Endothelial cell of umbilical vein (primary cell): ENCODE measurements around the gene OR2AG1.

ENCODE experiments used
- EZH2 ChIP-seq: IDR thresholded peaks from 2 replicates; pipeline ENCODE4 v1.6.1; 2012; ENCODE audit warnings: borderline replicate concordance, low read depth, mild to moderate bottlenecking, moderate library complexity, low read length, inconsistent platforms; ENCODE audit not compliant: severe bottlenecking
- FOS ChIP-seq: IDR thresholded peaks from 2 replicates; pipeline ENCODE4 v1.6.1; 2011; ENCODE audit warnings: mild to moderate bottlenecking, low read length, moderate library complexity, borderline replicate concordance; ENCODE audit not compliant: insufficient read depth
- GATA2 ChIP-seq: IDR thresholded peaks from 2 replicates; pipeline ENCODE4 v1.7.0; 2011; ENCODE audit warnings: low read depth, mild to moderate bottlenecking, moderate library complexity, mixed read lengths, low read length; ENCODE audit not compliant: insufficient read length, insufficient read depth
- JUN ChIP-seq: IDR thresholded peaks from 2 replicates; pipeline ENCODE4 v1.6.1; 2011; ENCODE audit warnings: borderline replicate concordance, low read depth; ENCODE audit not compliant: insufficient read length, insufficient read depth
- MAX ChIP-seq: IDR thresholded peaks from 2 replicates; pipeline ENCODE4 v1.6.1; 2011; ENCODE audit not compliant: insufficient read depth, insufficient read length
- MYC ChIP-seq: IDR thresholded peaks from one replicate; pipeline ENCODE4 v1.6.1; 2011; ENCODE audit warnings: mild to moderate bottlenecking, low read depth, low read length
- POLR2A ChIP-seq: IDR thresholded peaks from 2 replicates; pipeline ENCODE4 v1.6.1; 2012; ENCODE audit warnings: low read depth, mild to moderate bottlenecking, control low read depth, low read length
- POLR2AphosphoS5 ChIP-seq: IDR thresholded peaks from 2 replicates; pipeline ENCODE4 v1.6.1; 2012; ENCODE audit warnings: low read depth, mild to moderate bottlenecking, control low read depth, low read length, moderate library complexity; ENCODE audit not compliant: insufficient read depth
- TF ChIP-seq, protein P1 (sequence below), 2 donors: IDR thresholded peaks; 1 replicate in 1 of 2; 2 replicates in 1 of 2; pipeline ENCODE4 v1.5.1; 2011; ENCODE audit warnings: low read length in 2 of 2, mild to moderate bottlenecking in 2 of 2, moderate library complexity in 2 of 2, control low read depth in 1 of 2, inconsistent platforms in 1 of 2, low read depth in 1 of 2; ENCODE audit not compliant: insufficient read depth in 1 of 2; ENCODE audit errors: extremely low read depth in 1 of 2

DNA sequence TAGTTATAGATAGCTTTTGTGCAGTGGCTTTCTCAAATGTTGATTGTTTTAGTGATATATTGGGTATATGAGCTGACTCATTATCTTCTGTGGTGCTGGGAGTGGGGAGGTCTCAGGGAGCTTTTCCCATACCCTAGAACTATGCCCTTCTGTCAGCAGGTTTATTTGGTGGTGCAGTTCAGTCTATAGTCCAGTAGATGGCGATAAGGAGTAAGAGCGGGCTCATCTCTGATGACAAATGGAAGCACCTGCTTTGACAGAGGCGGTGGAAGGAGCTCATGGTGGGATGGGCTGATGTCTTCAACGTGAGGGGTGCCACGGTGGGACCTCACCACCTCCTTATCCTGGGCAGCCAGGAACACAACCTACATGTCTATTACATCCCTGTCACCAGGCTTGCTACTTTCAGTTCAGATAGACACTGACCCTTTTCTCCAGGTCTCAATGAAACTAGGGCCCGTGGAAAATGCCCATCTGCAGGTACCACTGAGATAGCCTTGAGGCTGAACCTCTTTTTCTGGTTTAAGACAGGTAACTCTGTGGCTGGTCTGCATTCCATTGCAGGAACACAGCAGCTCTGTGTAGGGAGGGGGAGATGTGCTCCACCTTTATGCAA is 29.7 kb downstream of the OR2AG1 start:
- TF ChIP-seq POLR2AphosphoS5 (no peak), EZH2 (no peak), POLR2A (no peak), JUN (no peak), FOS (no peak), GATA2 (no peak), MYC (no peak), MAX (no peak)
- TF ChIP-seq, protein P1, sequence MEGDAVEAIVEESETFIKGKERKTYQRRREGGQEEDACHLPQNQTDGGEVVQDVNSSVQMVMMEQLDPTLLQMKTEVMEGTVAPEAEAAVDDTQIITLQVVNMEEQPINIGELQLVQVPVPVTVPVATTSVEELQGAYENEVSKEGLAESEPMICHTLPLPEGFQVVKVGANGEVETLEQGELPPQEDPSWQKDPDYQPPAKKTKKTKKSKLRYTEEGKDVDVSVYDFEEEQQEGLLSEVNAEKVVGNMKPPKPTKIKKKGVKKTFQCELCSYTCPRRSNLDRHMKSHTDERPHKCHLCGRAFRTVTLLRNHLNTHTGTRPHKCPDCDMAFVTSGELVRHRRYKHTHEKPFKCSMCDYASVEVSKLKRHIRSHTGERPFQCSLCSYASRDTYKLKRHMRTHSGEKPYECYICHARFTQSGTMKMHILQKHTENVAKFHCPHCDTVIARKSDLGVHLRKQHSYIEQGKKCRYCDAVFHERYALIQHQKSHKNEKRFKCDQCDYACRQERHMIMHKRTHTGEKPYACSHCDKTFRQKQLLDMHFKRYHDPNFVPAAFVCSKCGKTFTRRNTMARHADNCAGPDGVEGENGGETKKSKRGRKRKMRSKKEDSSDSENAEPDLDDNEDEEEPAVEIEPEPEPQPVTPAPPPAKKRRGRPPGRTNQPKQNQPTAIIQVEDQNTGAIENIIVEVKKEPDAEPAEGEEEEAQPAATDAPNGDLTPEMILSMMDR (IDR thresholded peaks at IDR 0.05; ENCODE audit: extremely low read depth in 1 of 2, insufficient read depth in 1 of 2, low read depth in 1 of 2, low read length in 2 of 2): peak; percentile 83 to 88
